Kidney capillary endothelial cell (primary cell): ENCODE data around the gene ENDOV.
"Not testable (repeated sequence)": the region's sequence is repeated elsewhere in the genome, so short reads cannot be mapped to it uniquely, and the experiment has no call there.

Source experiments
- DNase-seq: peaks from one replicate; pipeline ENCODE4 v3.0.0-alpha.2; 2018; ENCODE audit warnings: low spot score

ENDOV gene

GRCh38 chr17:80388601-80389000, 26.4 kb upstream of the ENDOV start:
- no peak for DNase-seq

DNA sequence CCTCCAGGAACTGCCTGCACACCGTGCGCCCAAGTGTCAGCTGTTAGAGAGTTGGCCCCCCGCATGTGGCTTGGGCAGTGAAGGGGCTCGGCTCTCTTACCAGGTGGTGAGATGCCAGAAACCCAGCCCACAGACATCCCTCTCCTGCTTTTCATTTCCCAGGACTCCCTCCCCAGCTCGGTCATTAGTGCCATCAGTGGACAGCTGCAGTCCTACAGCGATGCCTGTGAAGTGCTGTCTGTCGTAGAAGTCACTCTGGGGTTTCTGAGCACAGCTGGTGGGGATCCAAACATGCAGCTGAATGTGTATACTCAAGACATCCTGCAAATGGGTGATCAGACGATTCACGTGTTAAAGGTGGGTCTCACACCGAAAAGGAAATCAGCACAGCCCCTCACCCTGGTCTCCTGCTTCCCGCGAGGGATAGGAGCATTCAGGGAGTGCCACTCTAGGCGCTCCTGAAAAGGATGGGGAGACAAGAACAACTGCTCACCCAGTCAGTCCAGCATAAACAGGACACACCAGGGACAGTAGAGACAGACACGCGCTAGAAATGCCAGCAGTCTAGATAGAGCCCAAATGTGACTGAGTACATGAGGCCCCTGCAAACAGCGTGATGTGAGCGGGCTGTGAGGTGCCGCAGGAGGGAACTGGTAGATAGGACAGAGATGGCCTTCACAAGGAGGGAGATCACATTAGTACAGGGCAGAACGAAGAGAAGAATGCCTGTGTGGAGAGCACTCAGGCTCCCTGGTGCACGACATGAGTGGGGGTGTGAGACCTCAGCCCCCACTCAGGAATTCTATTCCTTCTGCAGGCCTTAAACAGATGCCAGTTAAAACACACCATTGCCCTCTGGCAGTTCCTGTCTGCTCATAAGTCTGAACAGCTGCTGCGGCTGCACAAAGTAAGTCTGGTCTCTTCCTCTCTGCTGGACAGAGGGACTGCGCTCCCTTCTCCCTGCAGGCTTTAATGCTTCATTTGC, 25.7 kb upstream of the ENDOV start:
- no peak for DNase-seq

- DNase-seq, result no peak
These were observed 21.6 kb upstream of the ENDOV start for GRCh38 chr17:80393241-80393890.

DNA sequence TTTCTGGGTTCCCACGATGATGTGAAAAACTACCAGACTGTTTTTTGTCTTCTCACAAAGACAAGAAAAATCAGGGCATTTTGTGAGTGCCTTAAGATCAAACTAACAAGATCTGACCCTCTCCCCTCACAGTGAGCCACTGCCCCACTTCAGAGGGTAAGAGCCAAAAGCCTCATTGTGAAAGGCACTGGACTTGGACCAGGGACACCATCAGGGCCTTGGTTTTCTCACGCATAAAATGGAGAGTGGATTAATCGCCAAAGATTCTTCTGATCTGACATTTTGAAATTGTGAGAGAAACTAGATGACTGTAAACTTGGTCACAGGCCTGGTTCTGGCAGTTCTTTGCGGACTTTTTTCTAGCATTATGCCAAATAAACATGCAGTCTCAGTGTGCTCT, 21.0 kb upstream of the ENDOV start:
- no peak for DNase-seq

- DNase-seq, result no peak
These were observed 20.2 kb upstream of the ENDOV start for GRCh38 chr17:80394629-80395216.

DNA sequence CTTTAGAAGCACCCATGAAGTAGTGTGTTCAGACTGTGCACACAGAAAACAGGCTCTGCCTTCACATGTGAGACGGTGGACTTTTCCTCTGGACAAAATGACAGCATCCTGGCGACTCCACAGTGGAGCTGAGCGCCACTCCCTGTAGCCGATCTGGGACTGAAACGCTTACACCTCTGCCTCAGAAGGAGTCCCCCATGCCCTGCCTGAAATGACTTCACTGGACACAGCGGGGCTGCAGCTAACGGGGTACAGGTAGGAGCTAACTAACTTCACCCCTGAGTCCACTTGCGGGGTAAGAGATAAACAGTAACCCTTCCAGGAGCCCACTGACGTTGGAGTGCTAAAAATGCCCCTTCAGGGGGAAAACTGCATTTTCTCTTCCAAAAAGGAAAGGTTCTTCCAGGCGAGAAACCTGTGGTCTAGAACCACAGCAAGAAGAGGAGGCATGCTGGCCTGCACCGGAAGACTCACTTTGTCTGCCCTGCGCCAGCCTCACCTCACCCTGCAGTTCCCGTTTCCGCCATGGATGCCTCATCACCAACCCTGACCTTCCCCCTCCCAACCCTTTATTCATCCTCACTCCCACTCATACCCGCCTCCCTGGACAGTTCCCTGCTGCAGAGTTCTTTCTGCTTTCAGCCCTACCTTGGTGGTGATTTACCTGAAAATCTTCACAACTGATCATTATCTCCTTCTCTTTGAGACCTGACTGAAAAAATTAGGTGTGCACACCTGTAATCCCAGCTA, 19.4 kb upstream of the ENDOV start:
- peak; percentile 23 for DNase-seq

DNA sequence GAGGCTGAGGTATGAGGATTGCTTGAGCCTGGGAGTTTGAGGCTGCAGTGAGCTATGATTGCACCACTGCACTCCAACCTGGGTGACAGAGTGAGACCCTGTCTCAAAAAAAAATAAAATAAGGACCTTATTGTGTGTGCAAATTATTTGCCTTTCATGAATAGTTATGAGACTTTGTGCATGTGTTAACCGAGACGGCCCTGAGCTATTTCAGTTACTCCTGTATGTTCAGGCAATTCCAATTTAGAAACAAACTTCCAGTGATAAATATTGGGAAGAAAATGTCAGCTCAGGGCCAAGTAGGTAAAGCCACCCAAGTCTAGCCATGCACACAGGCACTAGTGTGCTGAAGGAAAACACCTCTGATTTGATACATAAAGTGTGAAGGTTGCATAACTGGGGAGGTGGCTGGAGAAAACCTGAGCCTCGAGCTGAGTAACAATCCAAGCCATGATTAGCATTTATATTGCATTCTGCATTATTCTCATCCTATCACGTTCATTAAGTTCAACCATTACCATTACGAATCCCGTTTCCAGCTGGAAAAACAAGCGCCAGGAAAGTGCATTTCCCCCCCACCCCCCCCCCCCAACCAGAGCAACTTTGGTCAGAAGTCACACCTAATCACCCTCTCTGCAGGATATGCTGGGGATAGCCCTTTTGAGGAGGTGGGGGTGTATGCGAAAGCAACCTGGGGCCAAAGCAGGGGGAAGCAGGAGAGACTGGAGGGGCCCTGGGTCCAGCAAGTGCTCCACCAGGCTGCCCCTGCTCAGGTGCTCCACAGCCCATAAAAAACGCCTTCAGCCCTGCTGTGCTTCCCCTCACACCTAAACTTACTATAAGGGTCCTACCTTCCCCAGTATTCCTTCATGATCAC, 18.6 kb upstream of the ENDOV start:
- DNase-seq, result no peak

DNA sequence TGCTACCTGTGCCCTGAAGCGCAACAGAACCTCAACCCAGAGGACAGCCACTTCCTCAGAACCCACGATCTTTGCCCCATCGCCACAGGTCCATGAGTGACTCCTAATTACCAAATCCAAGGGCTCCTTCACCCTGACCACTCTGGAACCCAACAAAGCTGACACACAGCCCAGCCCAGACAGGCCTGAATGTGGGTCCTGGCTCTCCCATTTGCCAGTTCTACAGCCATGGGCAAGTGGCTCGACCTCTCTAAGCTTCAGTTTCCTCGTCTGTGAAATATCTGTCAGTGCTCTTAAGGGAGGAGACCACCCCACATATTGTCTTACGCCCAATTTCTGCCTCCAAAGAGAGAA, 18.0 kb upstream of the ENDOV start:
- DNase-seq, result no peak

DNA sequence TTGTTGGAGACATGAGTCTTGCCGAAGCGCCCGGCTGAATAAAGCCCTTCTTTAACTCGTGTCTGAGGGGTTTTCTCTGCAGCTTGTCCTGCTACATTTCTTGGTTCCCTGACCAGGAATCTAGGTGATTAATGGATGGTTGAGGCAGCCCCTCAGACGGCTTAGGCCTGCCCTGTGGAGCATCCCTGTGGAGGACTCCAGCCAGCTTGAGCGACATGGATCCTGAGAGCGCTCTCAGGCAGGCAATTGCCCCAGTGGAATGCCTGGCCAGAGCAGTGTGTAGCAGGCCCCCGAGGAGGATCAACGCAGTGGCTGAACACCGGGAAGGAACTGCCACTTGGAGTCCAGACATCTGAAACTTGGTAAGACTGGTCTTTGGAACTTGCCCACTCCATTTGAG, 17.3 kb upstream of the ENDOV start:
- DNase-seq, result no peak

GRCh38 chr17:80401086-80401485, 13.9 kb upstream of the ENDOV start:
- not testable (repeated sequence) for DNase-seq

GRCh38 chr17:80402102-80402501, 12.9 kb upstream of the ENDOV start:
- not testable (repeated sequence) for DNase-seq

DNA sequence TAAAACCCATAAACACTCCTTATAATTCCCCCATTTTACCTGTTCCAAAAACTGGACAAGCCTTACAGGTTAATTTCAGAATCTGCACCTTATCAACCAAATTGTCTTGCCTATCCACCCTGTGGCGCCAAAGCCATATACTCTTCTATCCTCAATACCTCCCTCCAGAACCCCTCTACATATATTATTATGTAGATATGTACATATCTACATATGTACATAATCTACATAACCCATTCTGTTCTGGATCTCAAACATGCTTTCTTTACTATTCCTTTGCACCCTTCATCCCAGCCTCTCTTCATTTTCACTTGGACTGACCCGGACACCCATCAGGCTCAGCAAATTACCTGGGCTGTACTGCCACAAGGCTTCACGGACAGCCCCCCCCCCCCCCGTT, 12.0 kb upstream of the ENDOV start:
- no peak for DNase-seq

- DNase-seq, result no peak
These were observed 8.8 kb upstream of the ENDOV start for GRCh38 chr17:80406146-80406545.

GRCh38 chr17:80407917-80408316, 7.0 kb upstream of the ENDOV start:
- not testable (repeated sequence) for DNase-seq

DNA sequence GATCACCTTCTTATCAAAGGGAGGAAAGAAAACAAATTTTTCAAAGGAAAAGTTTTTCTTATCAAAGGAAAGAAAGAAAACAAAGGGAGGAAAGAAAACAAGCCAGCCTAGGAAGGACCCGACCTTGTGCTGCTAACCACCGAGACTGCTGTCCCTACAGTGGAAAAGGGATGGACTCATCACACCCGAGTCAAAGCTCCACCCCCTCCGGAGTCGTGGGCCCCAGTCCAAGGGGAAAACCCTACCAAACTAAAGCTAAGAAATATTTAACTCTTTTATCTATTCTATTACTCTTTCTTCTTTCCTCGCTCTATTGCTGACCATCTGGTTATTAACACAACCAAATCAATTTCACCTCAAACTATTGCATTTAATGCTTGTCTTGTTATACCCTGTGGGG, 6.1 kb upstream of the ENDOV start:
- no peak for DNase-seq

- DNase-seq, result no peak
These were observed 5.3 kb upstream of the ENDOV start for GRCh38 chr17:80409626-80410025.

- not testable (repeated sequence) for DNase-seq
These were observed 4.4 kb upstream of the ENDOV start for GRCh38 chr17:80410441-80411087.

- no peak for DNase-seq
These were observed 1.0 kb upstream of the ENDOV start for GRCh38 chr17:80413771-80414507.

DNA sequence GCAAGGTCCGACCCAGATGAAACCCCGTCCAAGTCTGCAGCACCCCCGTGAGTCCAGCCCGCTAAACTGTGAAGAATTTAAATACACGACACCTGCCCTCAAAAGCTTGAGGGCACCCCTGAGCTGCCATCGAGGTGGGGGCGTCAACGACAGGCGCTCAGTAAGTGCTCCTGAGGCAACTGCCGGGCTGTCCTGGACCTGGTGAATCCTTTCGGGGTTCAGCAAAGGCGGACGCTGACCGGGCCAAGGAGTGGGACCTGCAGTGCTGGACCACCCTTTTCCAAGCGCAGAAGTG, 512 bp upstream of the ENDOV start:
- DNase-seq, result no peak

- no peak for DNase-seq
These were observed 715 bp downstream of the ENDOV start for GRCh38 chr17:80415626-80416137.
